Measurements from ENCODE around the gene SAMD9L. TPM values are rescaled to one million over a fixed set of nuclear protein-coding genes. Genes with fewer than 3 reads are reported as not detected.

The SAMD9L gene
- total RNA-seq, 4 donors from 2014 or later = 2.8 to 10.4 (median 6.7) TPM

DNA sequence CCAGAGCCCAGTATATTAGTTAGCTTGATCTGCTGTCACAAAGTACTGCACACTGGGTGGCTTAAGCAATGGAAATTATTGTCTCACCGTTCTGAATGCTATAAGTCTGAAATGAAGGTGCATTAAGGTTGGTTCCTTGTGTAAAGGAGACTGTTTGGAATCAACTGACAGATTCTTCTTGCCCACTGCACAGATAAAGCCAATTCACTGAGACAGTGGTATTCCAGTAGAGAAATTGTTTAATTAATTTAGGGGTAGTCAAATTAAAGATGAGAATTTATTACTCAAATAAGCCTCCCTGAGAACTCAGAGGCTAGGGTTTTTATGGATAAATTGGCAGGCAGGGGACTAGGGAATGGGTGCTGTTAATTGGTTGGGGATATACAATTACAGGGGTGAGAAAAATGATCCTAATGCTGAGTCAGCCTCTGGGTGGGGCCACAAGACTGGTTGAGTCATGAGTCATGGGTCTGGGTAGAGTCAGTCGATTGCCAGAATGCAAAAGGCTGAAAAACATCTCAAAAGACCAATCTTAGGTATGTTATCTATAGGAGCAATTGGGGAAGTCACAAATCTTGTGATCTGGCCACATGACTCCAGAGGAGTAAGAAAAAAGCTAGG lies 23.5 kb upstream of the SAMD9L start:
- WGBS, 2 donors = 29 to 40% methylated on average over 2 of the region's 2 CpGs
- DNase-seq = no peak
- no peaks in the 10 kb centered on the region for H3K4me1 ChIP-seq
- no peaks in the 10 kb centered on the region for H3K27me3 ChIP-seq
- no peaks in the 10 kb centered on the region for H3K36me3 ChIP-seq
- H3K9me3 ChIP-seq = peaks cover 0 to 28% (median 13%) of the 10 kb centered on the region in 3 donors
- TF ChIP-seq POLR2A (IDR thresholded peaks at IDR 0.05) = no peak
- TF ChIP-seq, protein P1, sequence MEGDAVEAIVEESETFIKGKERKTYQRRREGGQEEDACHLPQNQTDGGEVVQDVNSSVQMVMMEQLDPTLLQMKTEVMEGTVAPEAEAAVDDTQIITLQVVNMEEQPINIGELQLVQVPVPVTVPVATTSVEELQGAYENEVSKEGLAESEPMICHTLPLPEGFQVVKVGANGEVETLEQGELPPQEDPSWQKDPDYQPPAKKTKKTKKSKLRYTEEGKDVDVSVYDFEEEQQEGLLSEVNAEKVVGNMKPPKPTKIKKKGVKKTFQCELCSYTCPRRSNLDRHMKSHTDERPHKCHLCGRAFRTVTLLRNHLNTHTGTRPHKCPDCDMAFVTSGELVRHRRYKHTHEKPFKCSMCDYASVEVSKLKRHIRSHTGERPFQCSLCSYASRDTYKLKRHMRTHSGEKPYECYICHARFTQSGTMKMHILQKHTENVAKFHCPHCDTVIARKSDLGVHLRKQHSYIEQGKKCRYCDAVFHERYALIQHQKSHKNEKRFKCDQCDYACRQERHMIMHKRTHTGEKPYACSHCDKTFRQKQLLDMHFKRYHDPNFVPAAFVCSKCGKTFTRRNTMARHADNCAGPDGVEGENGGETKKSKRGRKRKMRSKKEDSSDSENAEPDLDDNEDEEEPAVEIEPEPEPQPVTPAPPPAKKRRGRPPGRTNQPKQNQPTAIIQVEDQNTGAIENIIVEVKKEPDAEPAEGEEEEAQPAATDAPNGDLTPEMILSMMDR (IDR thresholded peaks at IDR 0.05) = no peak
- intact Hi-C loops (cut with DNase I) = no loop called here
- no peak overlapping the region for H3K27ac ChIP-seq
- H3K4me3 ChIP-seq = no peak overlapping the region

DNA sequence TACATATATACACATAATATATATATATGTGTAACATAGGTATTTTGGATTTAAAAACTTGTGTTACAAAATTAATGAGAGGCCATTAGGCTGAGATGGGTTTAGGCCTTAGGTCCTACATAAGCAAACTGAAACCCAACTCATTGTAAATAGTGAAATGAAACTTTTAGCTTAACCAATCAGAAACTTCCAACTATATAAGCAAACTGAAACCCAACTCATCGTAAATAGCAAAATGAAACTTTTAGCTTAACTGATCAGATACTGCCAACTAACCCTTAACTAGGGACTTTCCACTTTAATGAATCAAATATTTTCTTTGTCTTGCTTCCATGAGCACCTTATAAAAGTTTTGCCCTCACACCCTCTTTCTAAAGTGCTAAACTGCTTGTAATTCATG lies 17.3 kb upstream of the SAMD9L start:
- no peaks in the 10 kb centered on the region for H3K36me3 ChIP-seq
- H3K9me3 ChIP-seq = peaks cover 0 to 11% (median 0%) of the 10 kb centered on the region in 3 donors
- H3K27me3 ChIP-seq = no peaks in the 10 kb centered on the region
- no peak for DNase-seq
- no peak for TF ChIP-seq POLR2A (IDR thresholded peaks at IDR 0.05)
- TF ChIP-seq, protein P1 (IDR thresholded peaks at IDR 0.05) = no peak
- H3K4me1 ChIP-seq = no peaks in the 10 kb centered on the region
- intact Hi-C loops (cut with DNase I) = no loop called here
- H3K4me3 ChIP-seq = no peak overlapping the region
- H3K27ac ChIP-seq = no peak overlapping the region
- WGBS, 2 donors = 21 to 29% methylated on average over 1 of the region's 1 CpG

DNA sequence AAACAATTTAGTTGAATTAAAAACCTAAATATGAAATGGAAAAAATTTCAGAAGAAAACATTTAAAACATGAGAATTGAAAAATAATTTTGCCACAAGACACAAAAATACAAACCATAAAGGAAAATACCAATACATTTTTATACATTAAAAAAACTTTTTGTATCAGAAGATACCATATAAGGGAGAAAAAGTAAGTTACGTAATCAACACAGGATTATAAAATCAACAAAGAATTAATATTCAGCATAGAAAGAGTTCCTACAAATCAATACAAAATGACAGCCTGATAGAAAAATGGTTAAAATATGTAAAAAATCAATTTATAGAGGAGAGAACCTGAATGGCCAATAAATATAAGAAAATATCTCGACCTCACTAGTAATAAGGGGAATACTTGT lies 16.6 kb upstream of the SAMD9L start:
- no peaks in the 10 kb centered on the region for H3K36me3 ChIP-seq
- TF ChIP-seq, protein P1 (IDR thresholded peaks at IDR 0.05) = no peak
- no peak for TF ChIP-seq POLR2A (IDR thresholded peaks at IDR 0.05)
- no peak for DNase-seq
- intact Hi-C loops (cut with DNase I) = no loop called here
- no peak overlapping the region for H3K4me3 ChIP-seq
- H3K27me3 ChIP-seq = no peaks in the 10 kb centered on the region
- H3K27ac ChIP-seq = no peak overlapping the region
- H3K9me3 ChIP-seq = peaks cover 0 to 4% (median 0%) of the 10 kb centered on the region in 3 donors
- WGBS, 2 donors = 87 to 94% methylated on average over 2 of the region's 2 CpGs
- H3K4me1 ChIP-seq = no peaks in the 10 kb centered on the region

DNA sequence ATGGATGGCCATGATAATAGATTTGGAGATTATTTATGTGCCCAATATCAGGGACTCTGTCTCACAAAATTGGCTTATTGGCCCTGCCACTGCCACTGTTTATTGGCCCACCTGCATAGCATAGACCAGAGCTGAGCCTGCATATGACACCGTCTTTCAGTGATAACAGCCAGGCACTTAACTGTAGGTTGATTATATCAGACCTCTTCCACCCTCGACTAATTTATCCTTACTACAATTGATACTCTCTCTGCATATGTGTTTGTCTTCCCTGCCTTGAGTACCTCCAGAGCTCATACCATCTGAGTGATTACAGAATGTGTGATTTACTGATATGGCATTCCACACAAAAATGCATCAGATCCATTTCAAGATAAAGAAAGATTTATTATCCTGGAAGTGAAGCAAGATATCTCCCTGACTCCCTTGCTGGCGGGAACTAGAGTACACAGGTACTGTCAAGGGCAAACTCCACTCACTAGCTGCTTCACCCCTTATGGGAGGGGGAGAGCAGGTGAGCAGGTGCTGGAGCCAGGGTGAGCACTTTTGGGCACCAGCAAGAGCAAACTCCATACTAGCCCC lies 13.1 kb upstream of the SAMD9L start:
- intact Hi-C loops (cut with DNase I) = no loop called here
- no peak overlapping the region for H3K4me3 ChIP-seq
- no peaks in the 10 kb centered on the region for H3K4me1 ChIP-seq
- H3K36me3 ChIP-seq = no peaks in the 10 kb centered on the region
- no peak for DNase-seq
- WGBS, 2 donors = 69 to 89% methylated on average over 3 of the region's 3 CpGs
- H3K27me3 ChIP-seq = no peaks in the 10 kb centered on the region
- TF ChIP-seq POLR2A (IDR thresholded peaks at IDR 0.05) = no peak
- TF ChIP-seq, protein P1 (IDR thresholded peaks at IDR 0.05) = no peak
- H3K27ac ChIP-seq = no peak overlapping the region
- H3K9me3 ChIP-seq = no peaks in the 10 kb centered on the region

DNA sequence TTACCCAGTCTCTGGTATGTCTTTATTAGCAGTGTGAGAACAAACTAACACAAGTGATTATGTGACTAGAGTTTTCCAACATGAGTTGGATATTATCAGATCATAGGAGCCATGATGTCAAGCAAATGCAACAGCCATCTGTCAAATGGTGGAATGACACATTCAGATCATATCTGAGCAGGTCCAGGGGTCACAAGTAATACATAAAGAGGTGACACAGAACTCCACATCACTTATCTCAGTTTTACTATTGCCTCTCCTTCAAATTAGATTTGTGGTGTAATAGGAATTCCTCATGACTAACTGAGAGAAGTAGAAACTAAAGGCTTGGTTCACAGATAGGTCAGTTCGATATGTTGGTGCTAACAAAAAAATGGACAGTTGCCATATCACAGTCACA lies 12.2 kb upstream of the SAMD9L start:
- TF ChIP-seq, protein P1 (IDR thresholded peaks at IDR 0.05) = no peak
- TF ChIP-seq POLR2A (IDR thresholded peaks at IDR 0.05) = no peak
- no peaks in the 10 kb centered on the region for H3K4me1 ChIP-seq
- H3K36me3 ChIP-seq = no peaks in the 10 kb centered on the region
- intact Hi-C loops (cut with DNase I) = no loop called here
- H3K27ac ChIP-seq = no peak overlapping the region
- H3K27me3 ChIP-seq = no peaks in the 10 kb centered on the region
- DNase-seq = no peak
- H3K4me3 ChIP-seq = no peak overlapping the region
- 43 to 54% methylated on average over 1 of the region's 1 CpG for WGBS, 2 donors
- no peaks in the 10 kb centered on the region for H3K9me3 ChIP-seq

Measured in esophagus squamous epithelium (tissue), 5 donors.